Activated gamma-delta T cell treated with anti-CD3 and anti-CD28 coated beads, Interleukin-2, amount 50 U/mL, for 16 hours (primary cell): ENCODE measurements around the gene PER3.
"Not testable (repeated sequence)": the region's sequence is repeated elsewhere in the genome, so short reads cannot be mapped to it uniquely, and the experiment has no call there.

Experiments used
- DNase-seq: peaks from one replicate; pipeline ENCODE4 v3.0.0-alpha.2; 2020; ENCODE audit warnings: low read depth

Gene PER3

GRCh38 chr1:7778133-7778628, 5.9 kb upstream of the PER3 start:
- DNase-seq, result no peak

GRCh38 chr1:7780976-7781375, 3.1 kb upstream of the PER3 start:
- DNase-seq, result no peak

GRCh38 chr1:7781501-7781900, 2.6 kb upstream of the PER3 start:
- no peak for DNase-seq

GRCh38 chr1:7781923-7782495, 2.1 kb upstream of the PER3 start:
- no peak for DNase-seq

- DNase-seq, result peak; percentile 10
These were observed 846 bp upstream of the PER3 start for GRCh38 chr1:7783178-7783711.

GRCh38 chr1:7784492-7785071, 491 bp downstream of the PER3 start:
- DNase-seq, result no peak

GRCh38 chr1:7785108-7785507, 1.0 kb downstream of the PER3 start:
- DNase-seq, result no peak

- DNase-seq, result no peak
These were observed 2.7 kb downstream of the PER3 start for GRCh38 chr1:7786795-7787194.

GRCh38 chr1:7789828-7790227, 5.7 kb downstream of the PER3 start:
- DNase-seq, result no peak

- DNase-seq, result not testable (repeated sequence)
These were observed 6.9 kb downstream of the PER3 start for GRCh38 chr1:7791027-7791426.

- DNase-seq, result no peak
These were observed 11.3 kb downstream of the PER3 start for GRCh38 chr1:7795406-7795805.

- no peak for DNase-seq
These were observed 21.4 kb downstream of the PER3 start for GRCh38 chr1:7805460-7805859.

GRCh38 chr1:7808253-7808844, 24.3 kb downstream of the PER3 start:
- DNase-seq, result no peak

GRCh38 chr1:7809742-7810141, 25.7 kb downstream of the PER3 start:
- DNase-seq, result no peak

- DNase-seq, result no peak
These were observed 26.3 kb downstream of the PER3 start for GRCh38 chr1:7810395-7810794.

GRCh38 chr1:7811476-7811875, 27.4 kb downstream of the PER3 start:
- no peak for DNase-seq

- no peak for DNase-seq
These were observed 29.7 kb downstream of the PER3 start for GRCh38 chr1:7813677-7814373.

- no peak for DNase-seq
These were observed 37.2 kb downstream of the PER3 start for GRCh38 chr1:7821282-7821681.

- DNase-seq, result no peak
These were observed 40.6 kb downstream of the PER3 start for GRCh38 chr1:7824701-7825100.

- DNase-seq, result no peak
These were observed 42.3 kb downstream of the PER3 start for GRCh38 chr1:7826363-7826762.

GRCh38 chr1:7827126-7827955, 43.2 kb downstream of the PER3 start:
- peak; percentile 14 for DNase-seq

GRCh38 chr1:7831458-7831857, 47.4 kb downstream of the PER3 start:
- no peak for DNase-seq
